Spinal cord (tissue), 10 donors: ENCODE data around the gene CMYA5. TPM values are rescaled to one million over a fixed set of nuclear protein-coding genes. Genes with fewer than 3 reads are reported as not detected.
"Not testable (repeated sequence)": the region's sequence is repeated elsewhere in the genome, so short reads cannot be mapped to it uniquely, and the experiment has no call there.

Experiments used
- DNase-seq, 6 donors: peaks; one replicate each; pipeline versions ENCODE4 v3.0.0 to v3.0.0-alpha.2; 2013 to 2015; ENCODE audit warnings: low spot score in 6 of 6, low read depth in 4 of 6
- H3K27ac ChIP-seq: one replicate; pipeline ENCODE4 v1.5.1; 2013; ENCODE audit warnings: low read depth, low read length, control low read depth
- H3K27me3 ChIP-seq: one replicate; pipeline ENCODE4 v1.6.1; 2013; ENCODE audit warnings: low read length; ENCODE audit not compliant: control insufficient read depth, insufficient read depth
- H3K36me3 ChIP-seq: one replicate; pipeline ENCODE4 v1.6.1; 2013; ENCODE audit warnings: low read length; ENCODE audit not compliant: control insufficient read depth, insufficient read depth
- H3K4me1 ChIP-seq: one replicate; pipeline ENCODE4 v1.6.1; 2013; ENCODE audit warnings: low read length; ENCODE audit not compliant: control insufficient read depth, insufficient read depth
- H3K4me3 ChIP-seq: one replicate; pipeline ENCODE4 v1.5.1; 2013; ENCODE audit warnings: low read depth, low read length, control low read depth
- H3K9me3 ChIP-seq: one replicate; pipeline ENCODE4 v1.6.1; 2013; ENCODE audit warnings: low read length; ENCODE audit not compliant: control insufficient read depth, insufficient read depth
- WGBS: methylation state at CpG from one replicate; pipeline ENCODE4 v1.1.5; 2013; ENCODE audit warnings: missing lambda C conversion rate; ENCODE audit not compliant: insufficient coverage; 5-methylcytosine and 5-hydroxymethylcytosine counted together
- polyA plus RNA-seq, 2 donors: library from polyadenylated mRNA; unstranded; fragments of 120-200 nt; gene quantifications; one replicate each; pipeline ENCODE4 v1.2.1, GENCODE V29; 2013; ENCODE audit not compliant: insufficient read length in 2 of 2
- total RNA-seq, 2 donors: library from RNA; depleted of rRNA in 1 of 2; stranded (reverse); fragments of 120-200 nt in 1 of 2; fragments of >200 nt in 1 of 2; gene quantifications; one replicate each; pipeline versions ENCODE4 v1.2.3 to v1.2.4, GENCODE V29; 2013 to 2014
- donor health status: healthy.

Gene CMYA5
- total and polyA plus RNA-seq, 4 donors: 4.0 to 9.2 (median 4.6) TPM

- no peak for DNase-seq
- no peak overlapping the region for H3K4me3 ChIP-seq
- H3K27ac ChIP-seq: no peak overlapping the region
- no peaks in the 10 kb centered on the region for H3K9me3 ChIP-seq
- WGBS: 100% methylated on average over 2 of the region's 7 CpGs
- H3K36me3 ChIP-seq: no peaks in the 10 kb centered on the region
- H3K27me3 ChIP-seq: no peaks in the 10 kb centered on the region
- H3K4me1 ChIP-seq: no peaks in the 10 kb centered on the region
Observed at GRCh38 chr5:79754865-79755555, 65.4 kb downstream of the CMYA5 start.

DNA sequence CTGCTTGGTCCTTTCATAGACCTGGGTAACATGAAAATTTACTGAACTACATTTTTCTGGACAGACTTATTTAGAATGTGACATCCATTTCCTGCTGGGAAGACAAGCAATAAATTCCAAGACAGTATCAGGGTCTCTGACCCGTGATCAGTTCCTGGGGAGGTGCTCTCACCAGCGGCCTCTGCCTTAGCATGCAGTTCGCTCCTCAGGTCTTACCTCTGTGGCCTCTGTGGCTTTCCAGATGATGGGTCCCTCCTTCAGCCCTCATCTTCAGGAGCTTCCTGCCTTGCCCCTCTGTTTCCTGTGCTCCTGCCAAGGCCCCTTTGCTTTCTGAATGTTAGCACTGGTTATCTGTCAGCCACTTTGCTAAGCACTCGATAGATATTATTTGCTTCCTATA, 66.4 kb downstream of the CMYA5 start:
- H3K27ac ChIP-seq: no peak overlapping the region
- no peak overlapping the region for H3K4me3 ChIP-seq
- H3K9me3 ChIP-seq: no peaks in the 10 kb centered on the region
- DNase-seq: no peak
- no peaks in the 10 kb centered on the region for H3K27me3 ChIP-seq
- no peaks in the 10 kb centered on the region for H3K4me1 ChIP-seq
- H3K36me3 ChIP-seq: no peaks in the 10 kb centered on the region
- WGBS: 63% methylated on average over 3 of the region's 4 CpGs

DNA sequence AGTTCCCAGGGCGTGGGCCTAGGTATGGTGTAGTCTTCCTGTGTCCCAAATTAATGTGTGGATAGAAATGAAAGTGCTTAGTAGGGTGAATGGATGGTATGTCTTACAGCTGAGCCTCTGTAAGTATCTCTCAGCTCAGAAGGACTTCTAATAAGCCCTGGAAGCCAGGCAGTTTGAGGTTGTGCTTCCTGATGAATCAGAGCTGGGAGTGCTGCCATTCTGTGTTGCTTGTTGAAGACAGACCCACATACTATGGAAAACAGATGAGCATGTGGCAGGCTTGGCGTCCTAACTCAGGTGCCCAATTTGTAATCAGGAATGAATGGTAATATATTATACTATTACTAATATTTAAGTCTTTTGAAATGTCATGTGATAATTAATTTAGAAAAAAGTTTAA, 69.8 kb downstream of the CMYA5 start:
- Histone ChIP-seq H3K9me3 (no peaks in the 10 kb centered on the region), H3K4me3 (no peak overlapping the region), H3K36me3 (no peaks in the 10 kb centered on the region), H3K27me3 (no peaks in the 10 kb centered on the region), H3K4me1 (no peaks in the 10 kb centered on the region), H3K27ac (no peak overlapping the region)
- no peak for DNase-seq
- 86% methylated on average over 1 of the region's 2 CpGs for WGBS

DNA sequence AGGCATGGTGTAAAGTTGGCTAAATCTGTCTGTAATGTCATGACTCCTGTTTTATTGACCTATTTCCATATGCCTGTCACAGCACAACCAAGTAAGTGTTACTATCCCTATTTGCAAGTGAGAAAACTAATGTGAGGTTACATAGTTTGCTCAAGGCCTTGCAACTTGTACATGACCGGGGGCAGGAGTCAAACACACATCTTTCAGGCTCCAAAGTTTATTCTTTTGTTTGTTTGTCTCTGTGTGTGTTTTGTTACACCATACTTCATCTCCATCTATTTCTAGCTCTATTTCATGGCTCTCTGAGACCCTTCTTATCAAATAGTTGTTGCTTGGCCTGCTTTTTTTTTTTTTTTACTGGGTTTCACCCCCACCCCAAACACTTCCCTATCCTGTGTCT, 70.2 kb downstream of the CMYA5 start:
- no peaks in the 10 kb centered on the region for H3K27me3 ChIP-seq
- WGBS: no CpG with 5 or more reads among the region's 1 CpG
- H3K4me3 ChIP-seq: no peak overlapping the region
- no peak overlapping the region for H3K27ac ChIP-seq
- no peaks in the 10 kb centered on the region for H3K4me1 ChIP-seq
- no peak for DNase-seq
- no peaks in the 10 kb centered on the region for H3K36me3 ChIP-seq
- H3K9me3 ChIP-seq: no peaks in the 10 kb centered on the region

DNA sequence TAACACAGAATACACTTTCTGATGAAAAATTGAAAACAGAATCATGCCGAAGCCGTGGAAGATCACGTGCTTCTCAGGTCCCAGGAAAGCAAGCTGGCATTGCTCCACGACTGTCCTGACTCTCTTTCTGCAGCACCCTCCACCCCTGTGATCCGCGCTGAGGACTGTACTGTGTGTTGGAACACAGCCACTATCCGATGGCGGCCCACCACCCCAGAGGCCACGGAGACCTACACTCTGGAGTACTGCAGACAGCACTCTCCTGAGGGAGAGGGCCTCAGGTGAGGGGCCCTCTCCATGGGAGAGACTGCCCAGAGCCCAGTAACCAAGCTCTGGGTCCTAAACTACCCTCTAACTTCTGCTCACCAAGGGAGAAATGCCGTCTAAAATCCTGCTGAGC, 73.3 kb downstream of the CMYA5 start:
- H3K27ac ChIP-seq: no peak overlapping the region
- H3K4me1 ChIP-seq: no peaks in the 10 kb centered on the region
- H3K9me3 ChIP-seq: no peaks in the 10 kb centered on the region
- H3K4me3 ChIP-seq: no peak overlapping the region
- no peaks in the 10 kb centered on the region for H3K36me3 ChIP-seq
- 92% methylated on average over 9 of the region's 10 CpGs for WGBS
- DNase-seq: no peak
- no peaks in the 10 kb centered on the region for H3K27me3 ChIP-seq

- not testable (repeated sequence) for H3K27me3 ChIP-seq, H3K36me3 ChIP-seq, H3K4me3 ChIP-seq, H3K9me3 ChIP-seq, H3K4me1 ChIP-seq, DNase-seq, H3K27ac ChIP-seq
- WGBS: no CpG with 5 or more reads among the region's 3 CpGs
Observed at GRCh38 chr5:79764147-79764546, 74.5 kb downstream of the CMYA5 start.

GRCh38 chr5:79771387-79771786, 81.8 kb downstream of the CMYA5 start:
- H3K9me3 ChIP-seq: no peaks in the 10 kb centered on the region
- no peaks in the 10 kb centered on the region for H3K36me3 ChIP-seq
- H3K27me3 ChIP-seq: no peaks in the 10 kb centered on the region
- H3K4me1 ChIP-seq: no peaks in the 10 kb centered on the region
- no peak overlapping the region for H3K27ac ChIP-seq
- no peak overlapping the region for H3K4me3 ChIP-seq
- no CpG with 5 or more reads among the region's 2 CpGs for WGBS
- DNase-seq: no peak

DNA sequence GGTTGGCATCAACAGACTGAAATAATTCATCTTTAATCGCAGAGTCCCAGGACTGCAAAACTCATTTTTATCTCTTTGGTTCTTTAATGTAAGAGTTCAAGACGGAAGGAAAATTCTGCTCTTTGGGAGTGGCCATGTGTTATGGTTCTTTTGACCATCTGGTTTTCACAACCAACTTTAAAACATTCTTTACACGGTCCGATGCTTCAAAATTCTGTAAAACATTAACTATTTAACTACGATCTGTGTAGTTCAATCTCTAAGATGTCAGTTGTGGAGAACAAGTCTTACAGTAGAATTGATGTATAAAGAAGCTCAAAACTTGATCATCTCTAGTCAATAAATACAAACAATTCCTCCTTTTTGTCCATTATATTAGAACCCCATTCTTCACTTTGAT, 83.0 kb downstream of the CMYA5 start:
- WGBS: no CpG with 5 or more reads among the region's 5 CpGs

GRCh38 chr5:79773612-79774011, 84.0 kb downstream of the CMYA5 start:
- Histone ChIP-seq H3K4me1 (no peaks in the 10 kb centered on the region), H3K27me3 (no peaks in the 10 kb centered on the region), H3K9me3 (no peaks in the 10 kb centered on the region), H3K36me3 (no peaks in the 10 kb centered on the region), H3K4me3 (no peak overlapping the region), H3K27ac (no peak overlapping the region)
- no peak for DNase-seq
- 100% methylated on average over 1 of the region's 4 CpGs for WGBS

More for the DNA sequence above, 83.0 kb downstream of the CMYA5 start:
- DNase-seq: no peak
- Histone ChIP-seq H3K36me3 (no peaks in the 10 kb centered on the region), H3K27ac (no peak overlapping the region), H3K4me3 (no peak overlapping the region), H3K4me1 (no peaks in the 10 kb centered on the region), H3K9me3 (no peaks in the 10 kb centered on the region), H3K27me3 (no peaks in the 10 kb centered on the region)

- Histone ChIP-seq H3K4me1 (no peaks in the 10 kb centered on the region), H3K27ac (no peak overlapping the region), H3K36me3 (no peaks in the 10 kb centered on the region), H3K4me3 (no peak overlapping the region), H3K27me3 (no peaks in the 10 kb centered on the region), H3K9me3 (no peaks in the 10 kb centered on the region)
- WGBS: 57% methylated on average over 7 of the region's 13 CpGs
- DNase-seq: no peak
Observed at GRCh38 chr5:79774171-79774854, 84.7 kb downstream of the CMYA5 start.
